SU-DHL-6 (cell line): ENCODE results near the gene HS6ST3.

Experiments
- EZH2phosphoT487 ChIP-seq: fragments of 200-600 bp; sonication (generic), shearing (Covaris generic); conservative IDR thresholded peaks from 2 replicates; pipeline ENCODE4 v1.6.1; 2018; ENCODE audit warnings: mild to moderate bottlenecking, antibody characterized with exemption, low read length, moderate library complexity, mixed read lengths
- TF ChIP-seq, protein P1 (sequence below): fragments of 200-600 bp; sonication (generic); IDR thresholded peaks from one replicate; pipeline ENCODE4 v1.5.1; 2017; ENCODE audit warnings: antibody characterized with exemption, mild to moderate bottlenecking, low read length, moderate library complexity; ENCODE audit not compliant: insufficient read depth, poor library complexity, severe bottlenecking

DNA sequence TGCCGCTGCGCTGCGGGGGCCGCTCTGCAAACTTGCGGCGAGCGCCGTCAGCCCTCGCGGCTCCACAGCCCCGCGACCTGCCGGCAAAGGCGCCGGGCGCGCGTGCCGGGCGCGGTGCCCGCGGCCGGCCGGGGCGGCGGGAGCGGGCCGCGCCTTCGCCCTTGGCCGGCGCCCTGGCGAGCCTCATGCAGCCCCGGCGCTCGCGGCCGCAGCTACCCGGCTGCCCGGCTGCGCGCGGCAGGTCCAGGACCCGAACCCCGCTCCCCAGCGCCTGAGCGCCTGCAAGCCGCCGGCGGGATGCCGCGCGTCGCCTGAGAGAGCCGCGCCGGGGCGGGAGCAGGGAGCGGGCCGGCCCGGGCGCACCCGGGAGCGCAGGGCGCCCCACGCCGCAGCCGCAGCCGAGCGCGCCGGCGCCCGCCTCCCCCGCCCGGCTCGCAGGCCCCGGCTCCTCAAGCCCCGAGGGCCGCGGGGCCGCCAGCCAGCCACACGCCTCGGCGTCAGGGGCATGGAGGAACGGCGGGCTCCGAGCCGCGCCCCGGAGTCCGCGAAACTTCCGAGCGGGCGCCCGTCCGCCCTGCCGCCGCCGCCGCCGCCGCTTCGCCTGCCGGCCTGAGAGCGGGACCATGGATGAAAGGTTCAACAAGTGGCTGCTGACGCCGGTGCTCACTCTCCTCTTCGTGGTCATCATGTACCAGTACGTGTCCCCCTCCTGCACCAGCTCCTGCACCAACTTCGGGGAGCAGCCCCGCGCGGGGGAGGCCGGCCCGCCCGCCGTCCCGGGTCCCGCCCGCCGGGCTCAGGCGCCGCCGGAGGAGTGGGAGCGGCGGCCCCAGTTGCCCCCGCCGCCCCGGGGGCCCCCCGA lies 564 bp downstream of the HS6ST3 start:
- TF ChIP-seq, protein P1, sequence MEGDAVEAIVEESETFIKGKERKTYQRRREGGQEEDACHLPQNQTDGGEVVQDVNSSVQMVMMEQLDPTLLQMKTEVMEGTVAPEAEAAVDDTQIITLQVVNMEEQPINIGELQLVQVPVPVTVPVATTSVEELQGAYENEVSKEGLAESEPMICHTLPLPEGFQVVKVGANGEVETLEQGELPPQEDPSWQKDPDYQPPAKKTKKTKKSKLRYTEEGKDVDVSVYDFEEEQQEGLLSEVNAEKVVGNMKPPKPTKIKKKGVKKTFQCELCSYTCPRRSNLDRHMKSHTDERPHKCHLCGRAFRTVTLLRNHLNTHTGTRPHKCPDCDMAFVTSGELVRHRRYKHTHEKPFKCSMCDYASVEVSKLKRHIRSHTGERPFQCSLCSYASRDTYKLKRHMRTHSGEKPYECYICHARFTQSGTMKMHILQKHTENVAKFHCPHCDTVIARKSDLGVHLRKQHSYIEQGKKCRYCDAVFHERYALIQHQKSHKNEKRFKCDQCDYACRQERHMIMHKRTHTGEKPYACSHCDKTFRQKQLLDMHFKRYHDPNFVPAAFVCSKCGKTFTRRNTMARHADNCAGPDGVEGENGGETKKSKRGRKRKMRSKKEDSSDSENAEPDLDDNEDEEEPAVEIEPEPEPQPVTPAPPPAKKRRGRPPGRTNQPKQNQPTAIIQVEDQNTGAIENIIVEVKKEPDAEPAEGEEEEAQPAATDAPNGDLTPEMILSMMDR = no peak
- TF ChIP-seq EZH2phosphoT487 = no peak
